MM.1S (cell line): ENCODE measurements around the gene BCDIN3D.

Source experiments
- EZH2 ChIP-seq: fragments of 300-600 bp; sonication (generic); optimal IDR thresholded peaks from 2 replicates; pipeline ENCODE3; 2017; ENCODE audit warnings: low read depth, mild to moderate bottlenecking, antibody characterized with exemption, low read length, mixed read lengths
- TF ChIP-seq, protein P1 (sequence below): fragments of 300-600 bp; sonication (generic); IDR thresholded peaks from 2 replicates; pipeline ENCODE4 v1.5.1; 2016; ENCODE audit warnings: antibody characterized with exemption, low read length, mixed read lengths

DNA sequence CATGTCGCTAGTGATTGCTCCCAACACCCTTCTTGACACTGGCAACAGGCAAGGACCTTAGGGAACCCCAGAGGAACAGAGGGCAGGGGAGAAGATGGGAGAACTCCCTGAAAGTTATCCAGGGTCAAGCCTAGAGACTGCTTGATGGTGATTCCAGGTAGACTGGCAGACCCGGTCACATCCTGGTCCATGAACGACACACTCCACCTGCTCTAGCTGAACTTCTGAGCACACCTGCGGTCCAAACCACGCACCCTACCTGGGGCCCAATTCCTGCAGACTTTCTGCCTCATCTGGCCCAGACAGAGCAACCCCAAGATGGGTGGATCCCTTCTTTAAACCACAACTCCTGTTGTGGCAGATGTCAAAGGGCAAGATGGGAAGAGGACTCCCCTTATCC lies 48.9 kb downstream of the BCDIN3D start:
- TF ChIP-seq, protein P1, sequence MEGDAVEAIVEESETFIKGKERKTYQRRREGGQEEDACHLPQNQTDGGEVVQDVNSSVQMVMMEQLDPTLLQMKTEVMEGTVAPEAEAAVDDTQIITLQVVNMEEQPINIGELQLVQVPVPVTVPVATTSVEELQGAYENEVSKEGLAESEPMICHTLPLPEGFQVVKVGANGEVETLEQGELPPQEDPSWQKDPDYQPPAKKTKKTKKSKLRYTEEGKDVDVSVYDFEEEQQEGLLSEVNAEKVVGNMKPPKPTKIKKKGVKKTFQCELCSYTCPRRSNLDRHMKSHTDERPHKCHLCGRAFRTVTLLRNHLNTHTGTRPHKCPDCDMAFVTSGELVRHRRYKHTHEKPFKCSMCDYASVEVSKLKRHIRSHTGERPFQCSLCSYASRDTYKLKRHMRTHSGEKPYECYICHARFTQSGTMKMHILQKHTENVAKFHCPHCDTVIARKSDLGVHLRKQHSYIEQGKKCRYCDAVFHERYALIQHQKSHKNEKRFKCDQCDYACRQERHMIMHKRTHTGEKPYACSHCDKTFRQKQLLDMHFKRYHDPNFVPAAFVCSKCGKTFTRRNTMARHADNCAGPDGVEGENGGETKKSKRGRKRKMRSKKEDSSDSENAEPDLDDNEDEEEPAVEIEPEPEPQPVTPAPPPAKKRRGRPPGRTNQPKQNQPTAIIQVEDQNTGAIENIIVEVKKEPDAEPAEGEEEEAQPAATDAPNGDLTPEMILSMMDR, result no peak
- no peak for TF ChIP-seq EZH2
